GM12878 (cell line): ENCODE data around the gene CCDC80. TPM values are rescaled to one million over a fixed set of nuclear protein-coding genes. Genes with fewer than 3 reads are reported as not detected.

ENCODE experiments used
- ATAC-seq: fragments of 200-7000 bp; cut with Tn5 transposase; 3 replicates; pipeline ENCODE4 v1.9.1; 2020; ENCODE audit warnings: mild to moderate bottlenecking, moderate library complexity
- BruUV-seq: library from RNA; stranded (reverse); fragments of 400-500 nt; replicated peaks from 2 replicates; lab custom pipeline; 2021; lab: Mats Ljungman, UMichigan
- CTCF ChIA-PET: fragments of 300-600 bp; sonication (Branson Sonifier 250); formaldehyde crosslinking; extraction: SDS; loops from one replicate; lab custom pipeline; 2021; ENCODE audit warnings: inconsistent platforms; lab: Yijun Ruan, JAX
- POLR2A ChIA-PET: fragments of 350-600 bp; formaldehyde crosslinking; extraction: SDS; loops from one replicate; lab custom pipeline; 2021; ENCODE audit warnings: inconsistent platforms; lab: Charles Lee
- RAD21 ChIA-PET: fragments of 300-600 bp; sonication (Branson Sonifier 250); formaldehyde crosslinking; loops from one replicate; lab custom pipeline; 2023; ENCODE audit warnings: antibody characterized with exemption; ENCODE audit not compliant: unreplicated experiment; lab: Charles Lee
- SMC1A ChIA-PET: fragments of 300-600 bp; sonication (Branson Sonifier 250); formaldehyde crosslinking; loops from one replicate; lab custom pipeline; 2023; ENCODE audit not compliant: unreplicated experiment, uncharacterized antibody; lab: Charles Lee
- DNase-seq: peaks from one replicate; pipeline ENCODE4 v3.0.0-alpha.2; 2011; ENCODE audit warnings: low read depth, low spot score
- FAIRE-seq: peaks from 3 replicates; lab custom pipeline; 2011; peaks lifted over from hg19 to GRCh38; lab: Jason Lieb, UNC
- H2AFZ ChIP-seq: 2 replicates; pipeline ENCODE4 v1.6.0; 2011; ENCODE audit warnings: low read depth, low read length, control low read depth; ENCODE audit not compliant: control insufficient read depth
- H3K27ac ChIP-seq: 2 replicates; pipeline ENCODE4 v1.5.1; 2011; ENCODE audit warnings: control low read depth; ENCODE audit not compliant: control insufficient read depth, insufficient read depth
- H3K27me3 ChIP-seq, 2 experiments: replicated peaks in 1 of 2; 2 replicates each; pipeline versions ENCODE4 v1.6.0 to v1.6.1; 2011; ENCODE audit warnings: low read length in 1 of 2; ENCODE audit not compliant: control insufficient read depth in 2 of 2, insufficient read depth in 2 of 2
- H3K36me3 ChIP-seq, 2 experiments: 2 replicates each; pipeline ENCODE4 v1.5.1; 2011; ENCODE audit warnings: low read length in 1 of 2; ENCODE audit not compliant: control insufficient read depth in 2 of 2, insufficient read depth in 2 of 2
- H3K4me1 ChIP-seq: 2 replicates; pipeline ENCODE4 v1.6.1; 2011; ENCODE audit warnings: mild to moderate bottlenecking, low read length, moderate library complexity, mixed read lengths; ENCODE audit not compliant: control insufficient read depth, insufficient read depth
- H3K4me2 ChIP-seq: 2 replicates; pipeline ENCODE4 v1.6.0; 2011; ENCODE audit warnings: control low read depth; ENCODE audit not compliant: control insufficient read depth, insufficient read depth
- H3K4me3 ChIP-seq: fragments of 200-600 bp; sonication (generic); 2 replicates; pipeline ENCODE4 v1.5.1; 2016
- H3K79me2 ChIP-seq: 2 replicates; pipeline ENCODE4 v1.6.0; 2011; ENCODE audit warnings: low read length; ENCODE audit not compliant: control insufficient read depth, insufficient read depth
- H3K9ac ChIP-seq: 2 replicates; pipeline ENCODE4 v1.8.0; 2011; ENCODE audit warnings: low read length, control low read depth, mixed read lengths; ENCODE audit not compliant: control insufficient read depth, insufficient read depth
- H3K9me3 ChIP-seq: replicated peaks from 3 replicates; pipeline ENCODE4 v1.5.1; 2011; ENCODE audit warnings: mild to moderate bottlenecking, low read length; ENCODE audit not compliant: control insufficient read depth, insufficient read depth
- H4K20me1 ChIP-seq: 2 replicates; pipeline ENCODE4 v1.6.0; 2011; ENCODE audit not compliant: control insufficient read depth, insufficient read depth
- JUNB ChIP-seq: IDR thresholded peaks from 2 replicates; pipeline ENCODE4 v1.6.1; 2016; ENCODE audit warnings: antibody characterized with exemption, mild to moderate bottlenecking
- NFYA ChIP-seq: IDR thresholded peaks from 2 replicates; pipeline ENCODE4 v1.6.1; 2011; ENCODE audit warnings: low read depth, mild to moderate bottlenecking, low read length, improper control_type of control experiment, borderline replicate concordance
- SREBF2 ChIP-seq: IDR thresholded peaks from 2 replicates; pipeline ENCODE4 v1.6.1; 2012; ENCODE audit warnings: mild to moderate bottlenecking, low read length
- SUZ12 ChIP-seq: fragments of 200-600 bp; sonication (generic); IDR thresholded peaks from one replicate; pipeline ENCODE4 v1.6.1; 2018; ENCODE audit warnings: antibody characterized with exemption, mild to moderate bottlenecking; ENCODE audit not compliant: unreplicated experiment
- ZNF24 ChIP-seq: fragments of 450-650 bp; IDR thresholded peaks from 2 replicates; pipeline ENCODE4 v1.6.1; 2017; ENCODE audit warnings: antibody characterized with exemption, mild to moderate bottlenecking
- ZNF622 ChIP-seq: fragments of 450-650 bp; IDR thresholded peaks from 2 replicates; pipeline ENCODE4 v1.6.1; 2017; ENCODE audit warnings: mild to moderate bottlenecking, inconsistent platforms
- ZZZ3 ChIP-seq: IDR thresholded peaks from 2 replicates; pipeline ENCODE4 v1.6.1; 2011; ENCODE audit warnings: low read depth; ENCODE audit not compliant: control insufficient read depth, insufficient read length
- in situ Hi-C: fragments of 300-500 bp; cut with MboI; formaldehyde crosslinking; loops from 9 replicates; pipeline ENCODE4 v1.14.3; 2018; ENCODE audit warnings: mixed read lengths
- intact Hi-C: fragments of 100-400 bp; cut with micrococcal nuclease; formaldehyde crosslinking; loops from one replicate; pipeline ENCODE4 v1.14.2; 2022; ENCODE audit not compliant: unreplicated experiment
- polyA plus RNA-seq, 11 experiments: library from polyadenylated mRNA; depleted of rRNA in 4 of 11; unstranded in 6 of 11; stranded (reverse) in 5 of 11; fragments of >200 nt; fragmentation: Nextera tagmentation in 4 of 11; fragmentation: Illumina TruSeq in 1 of 11; extraction: Ambion mirVana in 4 of 11; extraction: Trizol in 1 of 11; gene quantifications; 1 replicate in 1 of 11; 2 replicates in 10 of 11; pipeline versions ENCODE4 v1.2.1 to v1.2.3, GENCODE V29; 2011 to 2016; ENCODE audit warnings: inconsistent platforms in 2 of 11, missing spikeins in 2 of 11, low read depth in 1 of 11
- total RNA-seq, 4 experiments: library from RNA; depleted of rRNA in 3 of 4; stranded (reverse); fragments of >200 nt in 3 of 4; fragmentation: Illumina TruSeq in 1 of 4; extraction: Trizol in 1 of 4; gene quantifications; 2 replicates each; pipeline versions ENCODE4 v1.2.1 to v1.2.3, GENCODE V29; 2013 to 2021
- TF ChIP-seq, protein P1 (sequence below): fragments of 450-650 bp; IDR thresholded peaks from 2 replicates; pipeline ENCODE4 v1.6.1; 2016; ENCODE audit warnings: mild to moderate bottlenecking, moderate library complexity, borderline replicate concordance

The CCDC80 gene
- total and polyA plus RNA-seq, 10 of the 15 experiments (the other 5 are each of a cell fraction or from before 2014, with no cell fraction given) = 0.01 to 0.59 (median 0.21) TPM; not detected in 5

DNA sequence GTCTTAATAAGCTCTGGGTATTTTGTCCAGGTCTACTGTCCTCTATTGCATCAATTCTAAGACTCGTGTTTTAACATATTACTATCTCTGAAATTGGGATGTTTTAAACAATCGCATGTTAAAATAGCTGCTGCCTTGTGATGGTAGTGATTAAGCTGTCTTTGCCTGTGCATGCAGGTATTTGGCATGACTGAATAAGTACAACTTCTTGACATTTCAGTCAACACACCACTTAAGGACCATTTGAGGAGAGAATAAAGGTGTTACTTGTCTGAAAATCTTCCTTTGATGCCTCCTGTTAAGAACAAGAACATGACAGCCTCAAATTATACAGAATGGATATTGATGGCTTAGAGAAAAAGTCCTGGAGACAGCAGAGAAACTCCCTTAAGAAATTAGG lies 46.1 kb downstream of the CCDC80 start (continued):
- TF ChIP-seq, protein P1, sequence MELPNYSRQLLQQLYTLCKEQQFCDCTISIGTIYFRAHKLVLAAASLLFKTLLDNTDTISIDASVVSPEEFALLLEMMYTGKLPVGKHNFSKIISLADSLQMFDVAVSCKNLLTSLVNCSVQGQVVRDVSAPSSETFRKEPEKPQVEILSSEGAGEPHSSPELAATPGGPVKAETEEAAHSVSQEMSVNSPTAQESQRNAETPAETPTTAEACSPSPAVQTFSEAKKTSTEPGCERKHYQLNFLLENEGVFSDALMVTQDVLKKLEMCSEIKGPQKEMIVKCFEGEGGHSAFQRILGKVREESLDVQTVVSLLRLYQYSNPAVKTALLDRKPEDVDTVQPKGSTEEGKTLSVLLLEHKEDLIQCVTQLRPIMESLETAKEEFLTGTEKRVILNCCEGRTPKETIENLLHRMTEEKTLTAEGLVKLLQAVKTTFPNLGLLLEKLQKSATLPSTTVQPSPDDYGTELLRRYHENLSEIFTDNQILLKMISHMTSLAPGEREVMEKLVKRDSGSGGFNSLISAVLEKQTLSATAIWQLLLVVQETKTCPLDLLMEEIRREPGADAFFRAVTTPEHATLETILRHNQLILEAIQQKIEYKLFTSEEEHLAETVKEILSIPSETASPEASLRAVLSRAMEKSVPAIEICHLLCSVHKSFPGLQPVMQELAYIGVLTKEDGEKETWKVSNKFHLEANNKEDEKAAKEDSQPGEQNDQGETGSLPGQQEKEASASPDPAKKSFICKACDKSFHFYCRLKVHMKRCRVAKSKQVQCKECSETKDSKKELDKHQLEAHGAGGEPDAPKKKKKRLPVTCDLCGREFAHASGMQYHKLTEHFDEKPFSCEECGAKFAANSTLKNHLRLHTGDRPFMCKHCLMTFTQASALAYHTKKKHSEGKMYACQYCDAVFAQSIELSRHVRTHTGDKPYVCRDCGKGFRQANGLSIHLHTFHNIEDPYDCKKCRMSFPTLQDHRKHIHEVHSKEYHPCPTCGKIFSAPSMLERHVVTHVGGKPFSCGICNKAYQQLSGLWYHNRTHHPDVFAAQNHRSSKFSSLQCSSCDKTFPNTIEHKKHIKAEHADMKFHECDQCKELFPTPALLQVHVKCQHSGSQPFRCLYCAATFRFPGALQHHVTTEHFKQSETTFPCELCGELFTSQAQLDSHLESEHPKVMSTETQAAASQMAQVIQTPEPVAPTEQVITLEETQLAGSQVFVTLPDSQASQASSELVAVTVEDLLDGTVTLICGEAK = no peak
- no peak for TF ChIP-seq ZNF24

DNA sequence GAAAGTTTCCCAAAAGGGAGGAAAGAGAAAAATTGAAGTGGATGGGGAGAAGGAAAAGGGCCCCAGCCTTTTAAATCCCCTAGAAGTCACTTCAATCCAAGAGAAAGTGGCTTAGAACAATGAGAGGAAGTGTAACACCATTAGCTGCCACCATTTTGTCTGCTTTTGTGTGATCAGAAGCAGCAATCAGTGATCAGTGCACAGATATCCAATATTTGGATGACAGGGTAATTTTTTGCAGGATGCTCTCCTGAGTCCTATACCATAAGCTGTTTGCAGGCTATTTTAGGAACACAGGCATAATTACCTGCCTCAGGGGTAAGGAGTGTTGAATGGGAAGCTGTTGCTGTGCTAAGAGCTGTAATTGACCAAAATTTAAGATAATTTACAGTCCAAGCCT lies 47.7 kb downstream of the CCDC80 start:
- Histone ChIP-seq H3K9me3 (no peaks in the 10 kb centered on the region; the same call in 2 of the 3 replicates), H4K20me1 (no peaks in the 10 kb centered on the region), H3K4me1 (no peaks in the 10 kb centered on the region), H3K4me3 (no peak overlapping the region), H3K79me2 (no peaks in the 10 kb centered on the region), H3K9ac (no peak overlapping the region), H3K27me3 (no peaks in the 10 kb centered on the region), H2AFZ (no peak overlapping the region), H3K27ac (no peak overlapping the region), H3K36me3 (no peaks in the 10 kb centered on the region), H3K4me2 (no peak overlapping the region)
- no peak for DNase-seq
- CTCF ChIA-PET = interaction anchor here (5.3 kb wide), 1 partner anchor 11 kb away, joined by 23 read pairs; no protein-coding TSS in a partner anchor
- RAD21 ChIA-PET = no interaction called here
- in situ Hi-C loops (no loop called here), intact Hi-C loops (no loop called here)
- TF ChIP-seq SREBF2 (no peak), NFYA (no peak), JUNB (no peak), ZNF24 (no peak), ZZZ3 (no peak), SUZ12 (no peak), ZNF622 (no peak)
- POLR2A ChIA-PET = no interaction called here
- no TSS peak for BruUV-seq
- SMC1A ChIA-PET = interaction anchor here (1.2 to 1.3 kb wide), 2 partner anchors 12 to 49 kb away, joined by 3 read pairs; no protein-coding TSS in a partner anchor
- ATAC-seq = no peak
- FAIRE-seq = no peak
